Stimulated activated CD4-positive, alpha-beta T cell treated with anti-CD3 and anti-CD28 coated beads, Interleukin-15, amount 100 ng/mL, for 48 hours (primary cell): ENCODE measurements around the gene CFHR5.
"Not testable (repeated sequence)": the region's sequence is repeated elsewhere in the genome, so short reads cannot be mapped to it uniquely, and the experiment has no call there.

ENCODE experiments used
- DNase-seq, 2 donors: peaks; one replicate each; pipeline ENCODE4 v3.0.0-alpha.2; 2020; ENCODE audit warnings: low read depth in 2 of 2

The CFHR5 gene

DNA sequence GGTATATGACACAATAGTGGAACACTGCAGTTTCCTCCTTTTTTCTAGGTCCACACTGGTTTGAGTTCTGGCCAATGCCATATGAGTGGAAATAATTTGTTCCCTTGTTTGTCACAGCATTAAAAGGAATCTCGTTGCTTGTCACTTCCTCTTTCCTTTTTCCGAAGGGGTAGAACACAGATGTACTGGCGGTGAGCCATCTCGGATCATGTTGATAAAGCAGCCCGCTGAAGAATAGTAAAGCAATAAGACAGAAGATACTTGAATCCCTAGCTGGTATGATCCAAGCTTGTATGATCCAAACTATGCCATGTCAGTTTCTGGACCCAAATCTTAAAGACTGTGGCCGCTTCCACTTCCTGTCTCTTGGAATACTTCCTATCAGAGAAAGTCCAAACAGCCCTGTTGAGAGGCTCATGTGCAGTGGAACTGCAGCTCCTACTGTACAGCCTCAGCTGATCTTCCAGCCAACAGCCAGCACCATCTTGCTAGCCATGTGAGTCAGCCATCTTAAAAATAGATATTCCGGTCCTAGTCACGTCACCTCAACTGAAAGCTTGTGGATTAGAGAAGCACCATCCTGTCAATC is 40.3 kb downstream of the CFHR5 start:
- DNase-seq, result no peak

DNA sequence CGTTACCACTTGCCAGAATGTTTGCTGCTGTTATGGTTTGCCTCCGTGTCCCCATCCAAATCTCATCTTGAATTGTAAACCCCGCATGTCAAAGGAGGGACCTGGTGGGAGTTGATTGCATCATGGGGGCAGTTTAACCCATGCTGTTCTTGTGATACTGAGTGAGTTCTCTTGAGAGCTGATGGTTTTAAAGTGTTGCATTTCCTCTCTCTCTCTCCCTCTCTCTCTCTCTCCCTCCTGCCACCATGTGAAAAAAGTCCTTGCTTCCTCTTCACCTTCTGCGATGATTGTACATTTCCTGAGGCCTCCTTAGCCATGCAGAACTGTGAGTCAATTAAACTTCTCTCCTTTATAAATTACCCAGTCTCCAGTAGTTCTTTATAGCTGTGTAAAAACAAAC is 44.4 kb downstream of the CFHR5 start:
- no peak for DNase-seq

DNA sequence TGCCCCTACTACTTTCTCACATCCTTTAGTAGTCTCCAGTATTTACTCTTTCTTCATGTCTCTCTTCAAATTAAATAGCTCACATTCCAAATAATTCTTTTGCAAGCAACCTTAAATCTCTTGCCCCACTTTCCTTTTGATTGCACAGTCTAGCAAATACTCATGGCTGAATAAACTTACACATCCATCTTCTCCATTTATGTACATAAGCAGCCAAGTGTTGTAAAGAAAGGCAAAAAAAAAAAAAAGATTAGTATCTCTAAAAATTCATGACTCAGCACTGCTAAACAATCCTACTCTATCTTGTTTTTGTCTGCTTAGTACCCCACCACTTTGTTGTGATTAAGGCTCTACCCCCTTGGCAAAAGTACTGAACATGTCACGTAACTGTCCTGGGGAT is 47.1 kb downstream of the CFHR5 start:
- DNase-seq, result no peak

DNA sequence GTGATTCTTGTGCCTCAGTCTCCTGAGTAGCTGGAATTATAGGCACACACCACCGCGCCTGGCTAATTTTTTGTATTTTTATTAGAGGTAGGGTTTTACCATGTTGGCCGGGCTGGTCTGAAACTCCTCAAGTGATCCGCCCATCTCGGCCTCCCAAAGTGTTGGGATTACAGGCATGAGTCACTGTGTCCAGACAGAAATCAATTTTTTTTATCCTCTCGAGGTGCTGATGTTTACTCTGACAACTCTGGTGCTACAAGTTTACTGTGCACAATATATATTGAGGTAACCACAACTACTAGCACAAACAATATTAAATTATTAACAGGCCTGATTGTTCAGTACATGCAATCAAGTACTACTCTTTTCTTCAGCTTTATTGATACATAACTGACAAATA is 50.0 kb downstream of the CFHR5 start:
- no peak for DNase-seq

DNA sequence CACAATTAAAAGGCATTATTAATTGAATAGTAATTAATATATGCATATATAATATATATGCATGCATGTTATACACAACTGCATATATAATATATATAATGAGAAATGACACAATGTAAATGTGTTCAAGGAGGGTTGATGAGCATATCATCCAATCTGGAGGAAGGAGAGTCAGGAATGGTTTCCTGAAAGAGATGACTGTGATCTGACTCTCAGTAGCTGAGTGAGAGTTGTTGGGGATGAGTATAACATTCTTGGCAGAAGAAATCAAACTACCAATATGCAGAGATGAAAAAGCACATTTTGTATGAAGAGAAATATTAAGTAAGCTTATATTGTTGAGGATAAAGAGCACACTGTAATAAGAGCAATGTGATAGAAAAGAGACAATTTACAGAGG is 52.4 kb downstream of the CFHR5 start:
- no peak for DNase-seq

DNA sequence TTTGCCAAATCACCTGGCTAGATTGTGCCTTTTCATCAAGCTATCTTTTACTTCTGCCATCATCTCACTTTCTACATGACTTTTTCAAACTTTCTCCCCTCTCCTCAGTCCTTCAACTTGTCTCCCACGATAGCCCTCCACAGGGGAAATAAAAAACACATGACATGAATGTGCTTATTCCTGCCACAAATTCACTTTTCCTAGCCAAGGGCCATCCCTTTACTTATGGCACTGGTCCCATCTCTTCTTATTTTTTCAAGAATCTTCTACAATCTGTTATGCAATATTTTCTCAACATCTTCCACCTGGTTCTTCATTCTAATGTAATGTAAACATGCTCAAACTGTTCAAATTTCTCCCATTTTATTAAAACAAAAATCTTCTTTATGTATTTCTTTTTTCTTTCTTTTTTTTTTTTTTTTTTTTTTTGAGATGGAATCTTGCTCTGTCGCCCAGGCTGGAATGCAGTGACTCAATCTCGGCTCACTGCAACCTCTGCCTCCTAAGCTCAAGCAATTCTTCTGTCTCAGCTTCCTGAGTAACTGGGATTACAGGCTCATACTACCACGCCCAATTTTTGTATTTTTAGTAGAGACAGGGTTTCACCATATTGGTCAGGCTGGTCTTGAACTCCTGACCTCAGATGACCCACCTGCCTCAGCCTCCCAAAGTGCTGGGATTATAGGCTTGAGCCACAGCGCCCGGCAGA is 57.4 kb downstream of the CFHR5 start:
- DNase-seq, result not testable (repeated sequence)

DNA sequence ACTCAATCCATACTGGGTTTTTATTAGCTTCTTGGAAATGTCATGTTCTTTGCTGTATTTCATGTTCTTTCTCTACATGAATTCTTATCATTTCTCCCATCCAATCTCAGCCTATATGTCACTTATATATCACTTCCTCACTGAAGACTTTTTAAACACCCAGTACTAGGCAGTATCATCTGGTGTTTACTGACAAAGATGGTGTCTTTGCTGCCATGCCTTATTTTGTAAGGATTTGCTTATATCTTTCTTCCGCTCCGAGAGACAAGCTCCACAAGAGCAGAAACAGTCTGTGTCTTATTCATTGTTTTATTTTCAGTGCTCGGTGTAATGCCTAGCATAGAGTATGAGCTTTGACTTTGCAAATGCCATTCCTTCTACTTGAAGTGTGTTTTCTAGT is 59.5 kb downstream of the CFHR5 start:
- no peak for DNase-seq

DNA sequence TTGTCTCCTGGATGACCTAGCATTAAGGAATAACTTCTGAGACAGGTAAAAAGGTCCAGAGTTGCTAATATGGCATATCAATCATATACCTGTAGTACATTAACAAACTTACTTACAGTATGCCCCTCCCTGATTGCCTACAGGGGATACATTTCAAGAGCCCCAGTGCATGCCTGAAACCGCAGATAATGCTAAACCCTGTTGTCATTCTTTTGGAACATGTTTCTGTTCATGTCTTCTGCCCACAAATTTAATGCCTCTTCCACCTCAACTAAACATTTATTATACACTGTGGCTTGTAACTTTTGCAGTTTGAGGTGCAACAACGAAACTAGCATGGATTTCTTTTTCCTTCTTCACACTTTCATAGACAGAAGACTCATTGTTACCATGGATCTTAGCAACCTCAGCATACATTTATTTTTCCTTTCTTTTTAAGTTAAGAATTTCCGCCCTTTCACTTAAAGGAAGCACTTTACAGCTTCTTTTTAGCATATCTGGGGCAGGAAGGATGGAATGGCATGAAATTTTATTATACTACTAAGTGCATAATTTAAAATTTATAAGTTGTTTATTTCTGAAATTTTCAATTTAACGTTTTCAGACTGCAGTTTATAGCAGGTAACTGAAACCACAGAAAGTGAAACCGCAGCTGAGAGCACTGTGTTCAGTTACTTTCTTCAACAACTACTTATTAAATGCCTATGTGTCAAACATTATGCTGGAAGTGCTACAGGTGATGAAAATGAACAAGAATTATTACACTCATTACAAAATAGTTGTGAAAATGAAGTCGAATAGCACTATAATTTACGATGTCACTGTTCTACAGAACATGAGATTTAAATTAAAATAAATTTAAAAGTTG is 64.4 kb downstream of the CFHR5 start:
- DNase-seq, result no peak

DNA sequence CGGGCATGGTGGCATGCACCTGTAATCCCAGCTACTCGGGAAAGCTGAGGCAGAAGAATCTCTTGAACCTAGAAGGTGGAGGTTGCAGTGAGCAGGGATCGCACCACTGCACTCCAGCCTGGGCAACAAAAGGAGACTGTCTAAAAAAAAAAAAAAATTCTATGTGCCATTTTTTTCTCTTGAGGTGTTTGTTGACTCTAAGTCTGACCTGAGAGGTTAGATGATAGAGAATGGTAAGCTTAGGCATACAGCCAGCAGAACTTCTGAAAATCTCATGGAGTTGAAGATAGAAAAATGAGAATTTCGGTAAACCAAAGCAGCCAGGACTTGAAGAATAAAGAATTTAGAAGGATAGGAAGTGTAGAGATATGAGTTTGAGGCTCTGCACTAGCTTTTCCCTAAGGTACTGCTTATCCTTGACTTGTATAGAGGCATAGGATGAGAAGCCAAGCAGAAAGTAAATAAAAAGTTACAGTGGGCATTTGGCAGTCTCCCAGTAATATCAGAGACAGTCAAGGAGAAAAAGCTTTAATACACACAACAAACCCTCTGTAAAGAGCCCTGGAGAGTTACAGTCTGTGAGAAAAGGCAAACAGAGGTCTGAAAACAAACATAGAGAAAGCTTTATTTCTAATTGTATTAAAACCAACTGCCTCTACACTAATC is 65.5 kb downstream of the CFHR5 start:
- DNase-seq, result no peak

DNA sequence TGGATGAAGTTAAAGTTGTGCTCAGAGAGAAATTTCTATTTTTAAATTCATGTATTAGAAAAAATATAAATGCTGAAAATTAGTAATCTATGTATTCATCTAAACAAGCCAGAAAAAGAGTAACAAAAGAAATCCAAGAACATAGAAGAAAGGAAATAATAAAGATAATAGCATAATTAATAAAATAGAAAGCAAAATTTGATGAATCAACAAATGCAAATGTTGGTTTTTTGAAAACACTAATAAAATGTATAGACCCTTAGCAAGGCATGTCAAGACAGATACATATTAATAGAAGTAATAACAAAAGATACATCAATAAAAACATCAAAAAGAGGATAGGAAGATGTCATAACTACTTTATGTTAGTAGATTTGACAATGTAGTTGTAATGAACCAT is 71.7 kb downstream of the CFHR5 start:
- no peak for DNase-seq
